ENCODE results near the gene METTL25B. TPM values are rescaled to one million over a fixed set of nuclear protein-coding genes. Genes with fewer than 3 reads are reported as not detected.

The METTL25B gene
- total RNA-seq, 1 experiment from 2014 or later = 51.0 TPM

DNA sequence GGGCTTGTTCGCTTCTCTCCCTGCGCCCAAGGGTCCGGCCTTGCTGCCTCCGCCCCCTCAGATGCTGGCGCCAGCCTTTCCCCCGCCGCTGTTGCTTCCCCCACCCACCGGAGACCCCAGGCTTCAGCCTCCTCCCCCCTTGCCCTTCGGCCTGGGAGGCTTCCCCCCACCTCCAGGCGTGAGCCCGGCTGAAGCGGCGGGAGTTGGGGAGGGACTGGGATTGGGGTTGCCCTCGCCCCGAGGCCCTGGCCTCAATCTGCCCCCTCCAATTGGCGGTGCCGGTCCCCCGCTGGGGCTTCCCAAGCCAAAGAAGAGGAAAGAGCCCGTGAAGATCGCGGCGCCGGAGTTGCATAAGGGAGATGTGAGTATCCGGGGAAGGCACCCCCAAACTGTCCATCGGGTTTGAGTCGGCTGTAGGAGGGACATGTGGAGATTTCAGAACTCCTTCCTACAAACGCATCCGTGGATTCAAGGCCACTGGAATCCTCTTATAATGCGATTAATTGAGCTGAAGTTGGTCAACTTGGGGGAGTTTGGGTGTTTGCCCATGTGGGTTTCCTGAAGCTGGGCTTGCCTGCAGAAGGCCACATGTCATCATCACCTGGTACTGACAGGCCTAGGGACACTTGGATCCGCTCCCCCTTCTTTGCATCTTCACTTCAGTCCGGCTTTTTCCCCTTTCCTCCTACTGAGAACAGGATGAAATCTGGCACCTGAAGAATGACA, 39.8 kb downstream of the METTL25B start:
- CTCF ChIA-PET = interaction anchor here (0.5 to 1.0 kb wide), 3 partner anchors 42 to 146 kb away, joined by 3 to 5 read pairs (median 3); no protein-coding TSS in a partner anchor
- TSS peak; percentile 42 for BruUV-seq (replicated peaks)
- peaks cover 8% of the 10 kb centered on the region for H3F3A ChIP-seq (ENCODE audit: insufficient read depth, low read depth)

DNA sequence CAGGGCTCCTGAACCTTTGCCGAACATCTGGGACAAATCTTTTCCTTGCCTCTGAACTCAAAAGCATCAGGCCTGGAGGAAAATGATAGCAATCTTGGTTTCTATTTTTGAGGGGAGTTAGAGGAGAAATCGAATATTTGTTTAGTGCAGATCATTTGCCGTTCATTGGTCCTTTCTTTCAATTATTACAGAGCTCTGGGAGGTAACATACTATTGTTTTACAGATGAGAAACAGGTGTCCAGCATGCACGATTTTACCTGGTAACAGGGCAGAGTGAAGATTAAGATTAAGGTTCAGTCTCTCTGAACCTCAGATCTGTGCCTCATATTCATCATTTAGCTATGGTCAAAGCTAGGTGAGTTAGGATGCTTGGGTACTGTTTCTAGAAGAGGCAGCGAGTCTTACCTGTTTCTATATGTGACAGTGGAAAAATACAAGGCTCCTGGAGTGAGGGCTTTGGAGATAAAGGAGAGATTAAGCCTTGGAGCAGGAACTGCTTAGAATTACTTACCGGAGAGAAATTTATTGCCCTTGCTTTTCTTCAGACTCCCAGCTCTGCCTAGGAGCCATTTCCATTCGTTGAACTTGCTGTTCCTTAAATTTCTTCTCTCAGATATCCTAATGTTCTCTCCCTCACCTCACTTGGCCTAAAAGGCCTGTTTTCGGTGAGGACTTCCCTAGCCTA, 40.5 kb downstream of the METTL25B start:
- POLR2A ChIA-PET (ENCODE audit: unreplicated experiment) = interaction anchor here (0.5 kb wide), 1 partner anchor 73 kb away, joined by 3 read pairs; no protein-coding TSS in a partner anchor
- intact Hi-C loops (cut with micrococcal nuclease; ENCODE audit: unreplicated experiment) = loop anchor here (5.0 kb wide), 1 partner anchor 76 kb away; no protein-coding TSS in a partner anchor
- no TSS peak for BruUV-seq (replicated peaks)
- CTCF ChIA-PET = interaction anchor here (0.5 kb wide), 1 partner anchor 145 kb away, joined by 3 read pairs; no protein-coding TSS in a partner anchor
- DNase-seq = no peak
- Histone ChIP-seq H3F3A (ENCODE audit: insufficient read depth, low read depth) (peaks cover 8% of the 10 kb centered on the region), H3K4me3 (peak overlapping the region; percentile 96), H3K79me2 (ENCODE audit: low read depth) (peaks cover 70% of the 10 kb centered on the region), H3K9me2 (ENCODE audit: insufficient read depth) (no peaks in the 10 kb centered on the region), H3K4me2 (peak overlapping the region; percentile 90), H3K4me1 (replicated peaks; ENCODE audit: insufficient read depth) (peaks cover 18% of the 10 kb centered on the region), H3K36me3 (ENCODE audit: low read depth) (0 out of 2 replicates have a peak, but pooled peaks cover 14% of the 10 kb centered on the region), H3K27ac (no peak overlapping the region), H3K27me3 (ENCODE audit: insufficient read depth, low read depth) (no peaks in the 10 kb centered on the region), H2AFZ (no peak overlapping the region), H4K20me1 (ENCODE audit: insufficient read depth) (peaks cover 26% of the 10 kb centered on the region), H3K9me3 (ENCODE audit: insufficient read depth, low read depth) (no peaks in the 10 kb centered on the region)
- TF ChIP-seq, protein P1, sequence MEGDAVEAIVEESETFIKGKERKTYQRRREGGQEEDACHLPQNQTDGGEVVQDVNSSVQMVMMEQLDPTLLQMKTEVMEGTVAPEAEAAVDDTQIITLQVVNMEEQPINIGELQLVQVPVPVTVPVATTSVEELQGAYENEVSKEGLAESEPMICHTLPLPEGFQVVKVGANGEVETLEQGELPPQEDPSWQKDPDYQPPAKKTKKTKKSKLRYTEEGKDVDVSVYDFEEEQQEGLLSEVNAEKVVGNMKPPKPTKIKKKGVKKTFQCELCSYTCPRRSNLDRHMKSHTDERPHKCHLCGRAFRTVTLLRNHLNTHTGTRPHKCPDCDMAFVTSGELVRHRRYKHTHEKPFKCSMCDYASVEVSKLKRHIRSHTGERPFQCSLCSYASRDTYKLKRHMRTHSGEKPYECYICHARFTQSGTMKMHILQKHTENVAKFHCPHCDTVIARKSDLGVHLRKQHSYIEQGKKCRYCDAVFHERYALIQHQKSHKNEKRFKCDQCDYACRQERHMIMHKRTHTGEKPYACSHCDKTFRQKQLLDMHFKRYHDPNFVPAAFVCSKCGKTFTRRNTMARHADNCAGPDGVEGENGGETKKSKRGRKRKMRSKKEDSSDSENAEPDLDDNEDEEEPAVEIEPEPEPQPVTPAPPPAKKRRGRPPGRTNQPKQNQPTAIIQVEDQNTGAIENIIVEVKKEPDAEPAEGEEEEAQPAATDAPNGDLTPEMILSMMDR (conservative IDR thresholded peaks at IDR 0.05) = no peak
- no peak for TF ChIP-seq EZH2 (IDR thresholded peaks at IDR 0.05; ENCODE audit: low read depth)

More for the DNA sequence above, 39.8 kb downstream of the METTL25B start:
- H3K9me3 ChIP-seq (ENCODE audit: insufficient read depth, low read depth) = no peaks in the 10 kb centered on the region
- H3K4me1 ChIP-seq (replicated peaks; ENCODE audit: insufficient read depth) = peaks cover 18% of the 10 kb centered on the region
- peak overlapping the region; percentile 96 for H3K4me3 ChIP-seq
- POLR2A ChIA-PET (ENCODE audit: unreplicated experiment) = interaction anchor here (0.6 to 0.9 kb wide), 4 partner anchors 39 to 229 kb away, joined by 3 to 6 read pairs (median 4); partner anchors contain the start of genes ISG20L2 and METTL25B
- H3K9me2 ChIP-seq (ENCODE audit: insufficient read depth) = no peaks in the 10 kb centered on the region
- H2AFZ ChIP-seq = peak overlapping the region; percentile 85; the same call in 1 of the 2 replicates
- TF ChIP-seq EZH2 (IDR thresholded peaks at IDR 0.05; ENCODE audit: low read depth) = no peak
- TF ChIP-seq, protein P1 (conservative IDR thresholded peaks at IDR 0.05) = no peak
- peaks cover 63% of the 10 kb centered on the region for H3K79me2 ChIP-seq (ENCODE audit: low read depth)
- no peaks in the 10 kb centered on the region for H3K27me3 ChIP-seq (ENCODE audit: insufficient read depth, low read depth)
- H3K27ac ChIP-seq = peak overlapping the region; percentile 76
- 0 out of 2 replicates have a peak, but pooled peaks cover 11% of the 10 kb centered on the region for H3K36me3 ChIP-seq (ENCODE audit: low read depth)
- peak overlapping the region; percentile 90 for H3K4me2 ChIP-seq
- peaks cover 20% of the 10 kb centered on the region for H4K20me1 ChIP-seq (ENCODE audit: insufficient read depth)
- intact Hi-C loops (cut with micrococcal nuclease; ENCODE audit: unreplicated experiment) = loop anchor here (1.0 to 5.0 kb wide), 4 partner anchors 17 to 76 kb away; partner anchors contain the start of genes HDGF, ISG20L2, METTL25B and MRPL24
- DNase-seq = no peak

DNA sequence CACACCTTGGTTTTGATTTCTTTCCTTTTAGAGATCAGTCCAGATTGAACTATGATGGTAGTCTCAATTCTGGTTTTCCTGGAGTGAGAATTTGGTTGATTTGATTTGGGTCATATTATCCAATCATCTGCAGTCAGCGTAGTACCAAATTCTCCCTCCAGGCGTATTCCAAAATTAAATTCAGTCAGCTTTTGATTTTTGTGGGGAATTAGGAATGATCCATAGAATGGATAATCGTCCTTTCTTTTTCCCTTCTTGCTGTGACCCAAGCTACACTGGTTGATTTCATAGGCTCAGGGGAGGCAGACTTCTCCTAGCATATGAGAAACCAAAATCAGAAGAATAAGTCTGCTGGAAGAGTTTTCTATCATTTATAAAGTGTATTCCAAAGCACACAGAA, 44.0 kb downstream of the METTL25B start:
- no TSS peak for BruUV-seq (replicated peaks)
- ChIA-PET CTCF (no interaction called here), POLR2A (ENCODE audit: unreplicated experiment) (interaction anchor here (0.7 kb wide), 1 partner anchor 42 kb away, joined by 8 read pairs; no protein-coding TSS in a partner anchor)
- Histone ChIP-seq H2AFZ (no peak overlapping the region), H3K27ac (no peak overlapping the region), H3K9me3 (ENCODE audit: insufficient read depth, low read depth) (no peaks in the 10 kb centered on the region), H3F3A (ENCODE audit: insufficient read depth, low read depth) (peaks cover 10% of the 10 kb centered on the region; the same call in 1 of the 2 replicates), H3K27me3 (ENCODE audit: insufficient read depth, low read depth) (no peaks in the 10 kb centered on the region), H4K20me1 (ENCODE audit: insufficient read depth) (peaks cover 50% of the 10 kb centered on the region), H3K79me2 (ENCODE audit: low read depth) (peaks cover 94% of the 10 kb centered on the region), H3K9me2 (ENCODE audit: insufficient read depth) (no peaks in the 10 kb centered on the region), H3K4me2 (no peak overlapping the region), H3K4me3 (no peak overlapping the region), H3K36me3 (ENCODE audit: low read depth) (peaks cover 20% of the 10 kb centered on the region; the same call in 1 of the 2 replicates), H3K4me1 (replicated peaks; ENCODE audit: insufficient read depth) (peaks cover 9% of the 10 kb centered on the region)
- intact Hi-C loops (cut with micrococcal nuclease; ENCODE audit: unreplicated experiment) = no loop called here
- no peak for DNase-seq
- no peak for TF ChIP-seq EZH2 (IDR thresholded peaks at IDR 0.05; ENCODE audit: low read depth)
- TF ChIP-seq, protein P1 (conservative IDR thresholded peaks at IDR 0.05) = no peak

Data from PC-9 (cell line).